WERI-Rb-1 (cell line): Measurements from ENCODE around the gene SESN3.
"Not testable (repeated sequence)": the region's sequence is repeated elsewhere in the genome, so short reads cannot be mapped to it uniquely, and the experiment has no call there.

Experiments
- DNase-seq: peaks from one replicate; pipeline ENCODE4 v3.0.0-alpha.2; 2020
- H3K27ac ChIP-seq: fragments of 250-450 bp; sonication (Bioruptor Pico); 2 replicates; pipeline ENCODE4 v1.5.1; 2020; ENCODE audit warnings: mild to moderate bottlenecking, moderate library complexity
- H3K27me3 ChIP-seq: fragments of 250-450 bp; sonication (Bioruptor Pico); 2 replicates; pipeline ENCODE4 v1.5.1; 2021; ENCODE audit warnings: mild to moderate bottlenecking, low read depth, moderate library complexity; ENCODE audit not compliant: insufficient read depth, severe bottlenecking
- H3K36me3 ChIP-seq: fragments of 250-450 bp; sonication (Bioruptor Pico); 2 replicates; pipeline ENCODE4 v1.5.1; 2020; ENCODE audit warnings: mild to moderate bottlenecking, moderate library complexity
- H3K4me3 ChIP-seq: 2 replicates; pipeline ENCODE4 v1.5.1; 2011; ENCODE audit warnings: low read depth, mild to moderate bottlenecking, control low read depth, low read length
- H3K9me3 ChIP-seq: fragments of 250-450 bp; sonication (Bioruptor Pico); 2 replicates; pipeline ENCODE4 v1.5.1; 2021; ENCODE audit warnings: mild to moderate bottlenecking, moderate library complexity; ENCODE audit not compliant: severe bottlenecking
- CTCF ChIP-seq: IDR thresholded peaks from 2 replicates; pipeline ENCODE4 v1.5.1; 2011; ENCODE audit warnings: low read depth, mild to moderate bottlenecking, control low read depth, inconsistent platforms, low read length

The SESN3 gene

GRCh38 chr11:95219599-95219998 is 11.4 kb downstream of the SESN3 start:
- no peak for TF ChIP-seq CTCF
- DNase-seq, result no peak
- no peaks in the 10 kb centered on the region for H3K9me3 ChIP-seq
- H3K27me3 ChIP-seq, result no peaks in the 10 kb centered on the region
- no peak overlapping the region for H3K27ac ChIP-seq
- no peak overlapping the region for H3K4me3 ChIP-seq
- no peaks in the 10 kb centered on the region for H3K36me3 ChIP-seq

DNA sequence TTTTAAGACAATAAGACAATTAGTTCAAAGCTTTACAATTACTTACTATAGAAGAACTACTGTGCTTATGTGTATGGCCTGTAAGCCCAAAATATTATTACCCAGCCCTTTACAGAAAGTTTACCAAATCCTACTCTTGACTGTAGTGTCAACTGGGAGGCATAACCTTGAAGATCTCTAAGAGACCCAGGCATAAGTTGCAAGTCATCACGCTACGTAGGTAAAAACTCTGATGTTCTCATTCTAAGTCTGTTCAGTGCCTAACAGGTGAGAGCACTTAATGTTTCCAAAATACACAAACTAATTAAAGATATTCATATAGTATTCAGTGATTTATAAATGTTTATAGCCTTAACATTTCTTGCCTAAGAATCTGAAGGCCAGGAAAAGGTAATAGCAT is 12.9 kb downstream of the SESN3 start:
- DNase-seq, result no peak
- Histone ChIP-seq H3K4me3 (no peak overlapping the region), H3K27me3 (no peaks in the 10 kb centered on the region), H3K36me3 (no peaks in the 10 kb centered on the region), H3K9me3 (no peaks in the 10 kb centered on the region), H3K27ac (no peak overlapping the region)
- no peak for TF ChIP-seq CTCF

DNA sequence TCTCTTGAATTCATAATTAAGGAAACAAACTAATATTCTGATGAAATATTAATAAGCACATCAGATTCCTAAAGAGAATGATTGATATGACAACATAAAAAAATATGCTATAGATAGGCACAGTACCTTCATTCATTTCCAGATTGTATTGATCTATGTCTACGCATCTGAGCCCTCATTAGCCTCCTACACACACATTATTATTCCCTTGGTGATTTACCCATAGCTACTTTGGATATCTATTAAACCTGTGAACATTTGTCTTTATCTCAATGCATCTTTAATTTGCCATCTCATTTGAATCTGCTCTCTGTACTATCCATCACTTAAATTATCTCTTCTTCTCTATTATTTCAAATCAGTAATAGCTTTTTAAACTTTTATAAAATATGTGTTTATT is 18.4 kb downstream of the SESN3 start:
- no peak for TF ChIP-seq CTCF
- no peak for DNase-seq
- H3K36me3 ChIP-seq, result no peaks in the 10 kb centered on the region

GRCh38 chr11:95209535-95209934 is 21.5 kb downstream of the SESN3 start:
- not testable (repeated sequence) for H3K36me3 ChIP-seq, DNase-seq, H3K27ac ChIP-seq, H3K4me3 ChIP-seq, H3K27me3 ChIP-seq, H3K9me3 ChIP-seq

More for the DNA sequence above, 18.4 kb downstream of the SESN3 start:
- Histone ChIP-seq H3K9me3 (peaks cover 5% of the 10 kb centered on the region), H3K27me3 (no peaks in the 10 kb centered on the region), H3K27ac (no peak overlapping the region), H3K4me3 (no peak overlapping the region)

DNA sequence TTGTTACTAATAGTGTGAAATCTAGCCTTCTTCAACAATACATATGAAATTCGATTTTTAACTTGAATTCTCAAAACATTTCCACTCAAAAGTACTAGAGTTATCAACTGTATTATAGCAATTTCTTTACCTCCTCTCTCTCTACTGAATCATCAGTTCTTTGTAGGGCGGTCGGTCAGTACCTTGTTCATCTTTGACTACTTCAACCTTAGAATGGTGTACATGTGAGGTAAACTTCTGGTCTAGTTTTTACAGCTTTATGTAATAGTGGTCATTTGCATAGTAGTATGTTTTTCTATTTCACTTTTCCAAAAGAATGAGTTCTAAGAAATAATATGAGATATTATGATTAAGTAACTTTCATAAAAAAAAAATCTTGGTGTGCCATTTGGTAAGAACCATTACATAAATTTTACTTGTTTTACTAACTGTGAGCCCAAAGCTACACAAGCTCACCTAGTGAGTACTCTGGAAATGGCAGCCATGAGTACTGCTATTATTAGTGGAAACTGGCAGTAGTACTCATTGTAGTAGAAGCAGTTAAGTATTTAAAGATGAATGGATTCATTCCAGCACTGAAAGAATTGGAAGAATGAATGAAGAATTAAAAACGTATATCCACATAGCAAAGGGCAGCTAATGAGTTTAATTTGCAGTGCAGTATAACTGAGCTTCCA is 30.1 kb downstream of the SESN3 start:
- Histone ChIP-seq H3K36me3 (no peaks in the 10 kb centered on the region), H3K27ac (no peak overlapping the region), H3K27me3 (no peaks in the 10 kb centered on the region), H3K4me3 (no peak overlapping the region), H3K9me3 (no peaks in the 10 kb centered on the region)
- no peak for TF ChIP-seq CTCF
- no peak for DNase-seq

DNA sequence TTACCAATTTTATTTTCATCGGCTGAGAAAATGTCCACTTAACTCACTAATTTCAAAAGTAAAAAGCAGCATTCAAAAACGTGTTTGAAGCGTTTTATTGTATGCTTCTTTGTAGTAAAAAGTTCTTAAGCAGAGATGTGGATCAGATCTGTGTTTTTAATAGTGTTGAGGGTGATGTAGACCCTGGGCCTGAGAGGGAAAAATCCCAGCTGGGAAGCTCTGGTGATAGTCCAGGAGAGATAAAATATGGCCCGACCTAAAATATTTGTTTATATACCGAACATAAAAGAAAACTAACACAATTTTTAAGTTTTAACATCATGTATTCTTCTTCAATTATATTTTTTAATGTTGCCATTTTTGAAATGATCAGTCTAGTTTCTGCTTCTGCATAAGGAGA is 35.2 kb downstream of the SESN3 start:
- Histone ChIP-seq H3K27me3 (no peaks in the 10 kb centered on the region), H3K27ac (no peak overlapping the region), H3K9me3 (no peaks in the 10 kb centered on the region), H3K36me3 (peaks cover 5% of the 10 kb centered on the region; the same call in 1 of the 2 replicates), H3K4me3 (no peak overlapping the region)
- no peak for TF ChIP-seq CTCF
- DNase-seq, result no peak
